GM18909 (cell line): ENCODE data around the gene RRBP1.
A peak's percentile ranks its signal among the peaks of the same experiment; 100 is the strongest.

Experiments used
- ATAC-seq: cut with Tn5 transposase; IDR thresholded peaks from one replicate; pipeline ENCODE4 v1.9.1; 2021; ENCODE audit warnings: mild to moderate bottlenecking; ENCODE audit not compliant: unreplicated experiment, poor library complexity

Gene RRBP1

DNA sequence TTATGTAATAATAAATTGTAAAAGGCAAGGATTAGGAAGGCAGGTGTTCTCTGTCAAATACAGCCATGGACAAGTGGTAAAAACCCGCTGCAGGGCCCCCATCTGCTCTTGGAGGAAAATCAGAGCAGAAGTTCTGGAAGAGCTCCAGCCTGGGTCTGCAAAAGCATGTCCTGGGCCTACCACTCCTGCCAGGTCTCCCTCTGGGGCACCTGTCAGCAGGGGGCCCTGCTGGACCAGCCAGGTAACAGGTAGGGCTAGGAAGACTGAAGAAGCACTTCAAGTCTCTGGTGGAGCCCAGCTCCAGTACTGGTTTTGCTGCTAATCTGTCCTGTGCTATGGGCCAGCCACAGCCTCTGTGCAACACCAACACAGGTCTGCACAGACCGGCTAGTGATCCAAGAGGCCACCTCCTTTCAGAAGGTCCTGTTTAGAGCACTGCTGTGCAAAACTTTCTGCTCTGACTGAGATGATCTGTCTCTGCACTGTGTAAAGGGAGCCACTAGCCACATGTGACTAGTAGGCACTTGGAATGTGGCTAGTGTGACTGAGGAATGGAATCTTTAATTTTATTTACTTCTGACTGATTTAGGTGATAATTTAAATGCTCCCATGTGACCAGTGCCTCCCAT is 30.2 kb downstream of the RRBP1 start:
- ATAC-seq, result no peak

GRCh38 chr20:17651129-17651759 is 30.8 kb downstream of the RRBP1 start:
- ATAC-seq, result no peak

- no peak for ATAC-seq
Measured at GRCh38 chr20:17650301-17651128, 31.5 kb downstream of the RRBP1 start.

DNA sequence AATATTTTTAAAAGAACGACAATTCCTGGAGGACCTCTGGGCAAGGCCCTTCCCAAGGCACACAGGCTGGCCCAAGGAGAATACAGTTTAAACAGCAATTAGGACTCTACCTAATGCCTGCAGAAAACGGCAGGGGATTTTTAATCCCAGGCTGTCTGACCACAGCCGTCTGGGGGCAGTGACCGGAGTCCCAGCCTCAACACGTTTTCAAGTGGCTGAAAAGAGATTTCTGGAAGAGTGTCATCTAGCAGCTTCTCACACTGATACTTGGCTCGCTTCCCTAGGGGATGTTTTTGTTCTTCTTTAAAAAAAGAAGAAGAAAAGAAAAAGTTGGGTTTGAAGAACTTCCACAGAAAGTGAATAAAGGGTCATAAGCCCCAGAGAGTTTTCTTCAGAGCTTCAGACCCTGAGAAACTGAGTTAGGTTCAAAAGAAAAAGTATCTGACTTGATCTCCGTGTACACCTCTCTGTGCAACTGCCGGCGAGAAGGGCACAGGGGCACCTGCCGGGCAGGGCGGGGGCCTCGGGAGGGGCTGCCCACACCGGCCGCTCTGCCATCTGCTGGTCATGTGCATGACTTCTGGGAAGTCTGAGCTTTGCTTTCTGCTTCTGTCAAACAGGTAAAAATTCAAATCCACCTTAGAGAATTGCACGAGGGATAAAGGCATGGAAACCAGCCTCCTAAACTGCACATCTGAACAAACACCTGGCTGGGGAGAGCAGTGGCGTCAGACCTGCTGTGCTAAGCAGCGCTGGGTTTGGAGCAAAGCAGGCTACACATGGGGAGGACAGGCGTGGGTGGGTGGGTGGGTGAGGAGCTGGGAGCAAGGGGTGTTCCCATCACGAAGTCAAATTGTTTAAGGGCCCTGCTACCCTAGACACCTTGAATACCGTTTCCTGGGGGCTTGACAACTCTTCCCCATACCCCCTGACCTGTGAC is 33.0 kb downstream of the RRBP1 start:
- peak; percentile 53 for ATAC-seq

- ATAC-seq, result no peak
Measured at GRCh38 chr20:17648315-17648646, 33.8 kb downstream of the RRBP1 start.

- no peak for ATAC-seq
Measured at GRCh38 chr20:17647391-17648314, 34.4 kb downstream of the RRBP1 start.

GRCh38 chr20:17646961-17647301 is 35.1 kb downstream of the RRBP1 start:
- ATAC-seq, result no peak

DNA sequence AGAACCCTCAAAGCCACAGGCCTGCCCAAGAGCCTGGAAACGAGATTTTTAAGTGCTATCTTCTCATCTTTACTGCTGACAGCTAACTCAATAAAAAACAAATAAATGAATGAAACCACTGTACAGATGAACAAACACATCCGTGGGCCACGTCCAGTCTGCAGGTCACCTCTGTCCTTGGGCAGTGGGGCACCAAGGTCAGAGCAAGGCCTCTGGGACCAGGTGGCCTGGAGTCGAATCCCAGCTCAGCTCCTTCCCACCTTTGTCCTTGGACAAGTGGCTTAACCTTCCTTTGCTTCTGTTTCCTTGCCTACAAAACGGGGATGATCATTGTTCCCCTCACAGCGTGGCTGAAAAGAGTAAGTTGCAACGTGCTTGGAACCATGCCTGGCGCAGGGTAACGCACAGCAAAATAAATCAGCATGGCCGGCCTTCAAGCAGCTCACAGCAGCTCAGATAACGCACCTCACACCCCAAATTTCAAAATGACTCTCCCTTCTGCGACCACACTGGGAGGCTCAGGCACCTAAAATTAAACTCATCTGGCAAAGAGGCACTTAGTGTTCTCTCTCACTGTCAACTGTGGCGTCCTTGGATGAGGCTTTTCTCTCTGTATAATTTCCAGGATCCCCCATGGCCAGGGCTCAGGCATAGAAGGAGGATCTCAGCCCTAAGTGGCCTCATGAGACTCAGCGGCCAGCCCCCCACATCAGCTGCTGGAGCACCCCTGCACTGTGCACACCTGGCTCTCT is 35.7 kb downstream of the RRBP1 start:
- no peak for ATAC-seq

DNA sequence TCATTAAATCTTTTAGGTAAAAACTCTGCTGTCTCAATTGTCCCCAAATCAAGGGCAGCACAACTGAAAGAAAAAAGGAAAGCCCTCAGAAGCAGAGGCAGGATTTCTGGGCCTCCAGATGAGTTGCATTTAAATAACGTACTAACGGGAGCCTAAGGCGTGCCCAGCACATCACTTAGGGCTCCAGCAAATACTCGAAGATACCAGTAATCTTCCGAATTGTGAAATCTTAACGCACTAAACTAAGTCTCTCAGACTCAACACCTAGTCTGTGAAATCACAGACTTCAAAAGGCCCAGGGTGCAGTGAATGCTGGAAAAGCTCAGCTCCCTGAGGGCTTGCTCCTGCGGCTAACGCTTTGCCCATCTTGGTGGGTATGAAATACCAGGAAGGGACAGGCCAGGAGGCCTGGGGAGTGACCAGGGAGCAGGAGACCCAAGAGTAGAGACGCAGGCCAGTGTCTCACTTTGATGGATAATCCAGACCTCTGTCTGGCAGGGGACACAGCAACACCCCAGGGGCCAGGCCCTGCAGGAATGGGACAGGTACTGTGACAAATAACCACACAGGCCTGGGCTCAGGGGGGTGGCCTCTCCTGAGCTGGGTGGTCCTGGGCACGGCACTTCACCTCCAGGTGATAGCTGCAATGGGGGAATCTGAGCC is 36.4 kb downstream of the RRBP1 start:
- no peak for ATAC-seq

DNA sequence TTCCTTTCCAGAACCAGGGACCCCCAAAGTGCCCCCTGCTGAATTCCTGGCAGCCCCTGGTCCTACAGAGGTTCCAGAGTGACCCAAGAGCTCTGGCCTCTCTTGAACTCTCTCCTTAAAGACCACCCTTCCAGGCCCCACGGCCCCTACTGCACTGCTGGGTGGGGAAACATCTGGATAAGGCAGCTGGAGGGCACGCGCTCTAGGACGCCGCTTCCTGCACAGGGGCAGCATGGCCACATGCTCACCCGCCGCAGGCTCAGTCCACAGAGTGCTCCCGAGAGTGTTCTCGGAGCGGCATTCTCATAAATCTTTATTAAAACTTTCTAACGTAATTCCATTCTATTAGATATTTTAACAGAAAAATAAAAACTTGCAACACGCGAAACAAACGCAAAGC is 37.0 kb downstream of the RRBP1 start:
- no peak for ATAC-seq

DNA sequence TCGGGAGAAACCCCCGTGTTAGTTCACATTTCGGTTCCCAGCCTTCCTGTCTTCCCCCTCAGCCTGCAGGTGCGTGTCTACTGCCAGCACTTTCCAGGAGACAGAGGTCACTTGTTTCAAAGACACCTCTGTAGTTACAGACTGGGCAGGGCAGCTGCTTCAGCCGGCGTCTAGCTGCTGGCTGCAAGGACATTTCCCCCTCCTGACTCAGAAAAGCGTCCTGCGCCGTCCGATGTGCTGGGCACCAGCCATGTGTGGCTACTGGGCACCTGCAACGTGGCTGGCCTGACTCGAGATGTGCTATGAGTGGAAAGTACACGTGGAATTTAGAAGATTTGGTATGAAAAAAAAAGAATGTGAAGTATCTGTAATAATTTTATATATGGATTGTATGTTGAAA is 37.6 kb downstream of the RRBP1 start:
- no peak for ATAC-seq

DNA sequence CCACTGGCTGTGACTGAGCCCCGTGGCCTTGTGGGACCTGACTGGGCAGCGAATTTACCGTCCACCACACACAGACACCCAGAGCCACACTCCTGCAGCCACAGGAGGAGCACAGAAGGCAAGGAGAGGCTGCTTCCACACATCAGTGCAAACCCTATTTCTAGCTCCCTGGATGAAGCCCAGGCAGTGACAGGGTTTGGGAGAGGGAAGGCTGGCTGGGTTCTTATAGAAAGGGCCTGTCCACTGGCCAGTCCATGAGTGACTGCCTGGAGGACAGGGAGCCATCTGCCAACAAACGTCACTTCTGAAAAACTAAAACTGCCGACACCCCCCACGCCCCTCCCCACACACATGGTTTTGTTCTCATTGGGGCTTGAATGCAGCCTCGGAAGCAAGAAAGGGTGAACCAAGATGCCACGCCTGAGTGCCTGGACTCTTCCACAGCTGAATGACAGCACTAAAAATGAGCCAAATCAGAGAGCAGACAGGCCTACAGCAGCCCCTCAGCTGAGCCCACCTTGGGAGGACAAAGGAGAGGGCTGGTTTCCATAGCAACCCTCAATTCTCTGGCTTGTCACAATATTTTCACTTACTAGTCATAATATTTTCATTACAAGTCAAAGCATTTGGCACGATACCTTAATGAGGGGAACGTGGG is 38.4 kb downstream of the RRBP1 start:
- no peak for ATAC-seq

DNA sequence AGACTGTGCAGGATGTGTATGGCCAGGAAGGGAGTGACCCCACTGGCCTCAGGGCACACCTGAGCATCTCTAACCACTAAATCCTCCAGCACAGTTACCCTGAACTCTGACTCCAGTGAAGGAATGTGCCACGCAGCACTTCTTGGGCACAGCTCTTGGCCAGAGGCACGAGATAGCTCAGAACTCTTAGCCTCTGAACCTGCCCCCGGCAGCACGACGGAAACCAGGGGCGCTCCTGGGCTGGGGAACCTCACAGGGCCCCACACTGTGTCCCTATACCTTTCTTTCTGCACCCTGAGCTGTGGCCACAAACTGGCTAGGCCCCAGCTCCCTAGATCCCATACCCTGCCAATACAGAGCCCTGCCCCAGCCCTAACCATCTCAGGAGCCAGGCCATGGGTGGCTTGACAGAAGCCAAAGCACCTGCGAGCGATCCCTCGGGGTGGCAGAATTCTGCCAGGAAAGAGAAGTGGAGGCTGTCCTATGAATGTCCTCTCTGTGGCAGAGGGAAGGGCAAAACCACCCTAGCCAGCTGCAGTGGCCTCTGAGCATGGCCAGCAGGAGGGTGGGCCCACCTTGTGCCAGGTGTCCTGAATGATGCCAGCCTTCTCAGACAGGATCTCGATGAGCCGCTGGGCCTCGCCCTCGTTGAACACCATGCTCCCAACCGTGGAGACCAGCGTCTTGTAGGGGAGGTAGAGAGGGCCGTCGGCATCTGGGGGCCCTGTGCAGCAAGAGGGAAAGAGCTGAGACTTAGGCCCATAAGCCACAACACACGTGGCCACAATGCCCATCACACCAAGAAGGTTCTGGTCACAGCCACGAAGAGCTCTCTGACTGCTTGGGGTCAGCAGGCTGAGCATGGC is 39.4 kb downstream of the RRBP1 start:
- ATAC-seq, result no peak

DNA sequence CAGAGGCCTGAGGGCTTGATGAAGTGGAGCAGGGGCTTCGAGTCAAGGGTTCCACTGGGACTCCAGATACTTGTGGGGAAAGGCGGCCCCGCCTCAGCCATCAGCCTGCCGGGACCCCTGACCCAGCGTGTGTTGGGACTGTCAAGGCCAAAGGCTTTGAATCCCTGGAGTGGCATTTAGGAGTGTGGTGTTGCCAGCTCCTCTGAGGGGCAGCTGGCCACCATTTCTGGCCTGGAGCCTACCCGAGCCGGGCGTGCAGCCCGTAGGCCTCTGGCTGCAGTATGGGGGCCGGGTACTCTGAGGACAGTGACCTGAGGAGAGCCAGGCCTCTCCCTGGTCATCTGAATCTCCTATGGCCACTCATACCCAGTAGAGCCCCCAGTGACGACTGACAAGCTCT is 40.0 kb downstream of the RRBP1 start:
- no peak for ATAC-seq

DNA sequence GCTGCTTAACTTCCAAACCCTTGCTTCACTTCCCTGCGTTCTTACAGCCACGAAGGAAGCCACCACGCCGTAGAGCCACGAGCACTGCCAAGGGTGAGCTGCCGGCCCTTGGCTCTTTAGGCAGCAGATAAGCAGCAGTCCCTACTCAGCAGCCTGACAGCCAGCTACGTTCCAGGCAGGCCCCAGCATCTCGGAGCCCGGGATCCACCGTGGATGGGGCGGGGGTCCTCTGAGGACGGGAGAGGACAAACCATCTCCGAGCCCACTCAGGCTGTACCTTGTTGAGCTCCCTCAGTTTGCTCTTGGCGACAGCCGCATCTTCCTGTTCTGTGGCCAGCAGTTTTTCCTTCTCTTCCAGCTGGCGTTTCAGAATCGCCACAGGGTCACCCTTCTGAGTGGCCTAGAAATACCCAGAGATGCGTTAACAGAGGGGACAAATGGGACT is 40.5 kb downstream of the RRBP1 start:
- no peak for ATAC-seq

DNA sequence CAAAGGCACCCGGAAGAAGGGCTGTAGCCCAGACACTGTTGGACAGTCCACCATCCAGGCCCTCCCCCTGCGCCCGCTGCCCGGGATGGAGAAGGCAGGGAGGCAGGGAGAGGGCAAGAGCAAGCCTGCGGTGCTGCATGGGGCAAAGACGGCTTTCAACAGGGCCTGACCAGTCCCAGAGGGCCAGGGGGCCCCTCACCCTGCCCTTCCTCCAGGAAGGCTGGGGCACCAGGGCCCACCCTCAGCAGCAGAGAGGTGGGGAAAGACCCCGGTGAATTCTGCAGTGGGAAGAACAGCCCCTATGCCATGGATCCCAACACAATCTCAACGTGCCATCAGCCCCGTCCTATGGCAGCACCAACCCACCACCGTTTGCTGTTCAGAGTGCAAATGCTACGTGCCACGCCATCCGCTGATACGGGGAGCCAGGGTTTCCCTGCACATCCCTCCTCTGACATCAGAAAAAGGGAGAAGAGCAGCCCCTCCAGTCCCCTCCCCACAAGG is 41.1 kb downstream of the RRBP1 start:
- ATAC-seq, result no peak
